GM21717 (cell line): ENCODE results near the gene FBXO5.

Source experiments
- ATAC-seq: cut with Tn5 transposase; IDR thresholded peaks from one replicate; pipeline ENCODE4 v1.9.1; 2021; ENCODE audit warnings: mild to moderate bottlenecking, moderate library complexity; ENCODE audit not compliant: unreplicated experiment

The FBXO5 gene

GRCh38 chr6:152952866-152953509 lies 29.9 kb downstream of the FBXO5 start:
- ATAC-seq = no peak

GRCh38 chr6:152952045-152952444 lies 30.8 kb downstream of the FBXO5 start:
- no peak for ATAC-seq

- no peak for ATAC-seq
Measured at GRCh38 chr6:152950240-152950639, 32.6 kb downstream of the FBXO5 start.

DNA sequence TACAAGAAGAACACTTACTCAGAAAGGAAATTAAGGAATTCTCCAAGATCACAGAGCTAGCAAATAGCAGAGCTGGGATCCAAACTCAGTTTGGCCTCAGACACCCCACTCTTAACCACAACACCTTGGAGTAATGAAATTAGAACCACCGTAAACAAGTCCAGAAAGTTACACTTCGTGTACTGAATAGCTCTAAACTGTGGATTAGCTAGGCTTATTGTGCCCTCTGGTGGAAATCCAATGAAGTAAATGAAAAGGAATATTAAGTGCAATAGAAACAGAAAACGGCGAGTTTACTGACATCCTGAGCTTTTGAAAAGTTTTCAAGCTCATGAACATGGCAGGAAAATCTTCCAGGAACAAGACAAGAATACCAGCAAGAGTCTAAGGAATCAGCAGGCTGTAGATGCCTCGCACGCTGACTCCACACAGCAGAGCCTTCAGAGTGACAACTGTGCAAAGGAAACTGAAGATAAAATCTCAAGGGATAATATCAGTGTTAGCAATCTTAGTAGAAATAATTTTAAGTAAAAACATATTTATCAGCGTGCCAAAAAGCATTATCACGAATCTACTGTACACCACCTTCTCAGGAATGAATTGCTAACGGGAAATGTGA lies 34.6 kb downstream of the FBXO5 start:
- ATAC-seq = peak; percentile 89

DNA sequence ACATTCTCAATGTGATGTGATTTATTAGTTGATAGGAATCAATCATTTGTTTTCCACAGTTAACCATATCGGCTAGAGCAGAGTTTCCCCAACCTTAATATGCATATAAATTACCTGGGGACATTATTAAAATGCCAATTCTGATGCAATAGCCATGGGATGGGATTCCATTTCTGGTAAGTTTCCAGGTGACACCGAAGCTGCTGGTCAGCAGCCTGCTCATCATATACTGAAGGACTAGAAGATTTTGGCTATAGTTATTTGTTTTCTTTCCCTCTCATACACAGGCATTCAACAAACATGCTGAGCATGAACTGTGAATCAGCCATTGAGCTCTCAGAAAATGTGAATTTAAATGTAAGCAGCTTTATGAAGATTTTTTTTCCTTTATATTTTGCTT lies 35.8 kb downstream of the FBXO5 start:
- no peak for ATAC-seq

GRCh38 chr6:152946484-152946883 lies 36.4 kb downstream of the FBXO5 start:
- no peak for ATAC-seq

DNA sequence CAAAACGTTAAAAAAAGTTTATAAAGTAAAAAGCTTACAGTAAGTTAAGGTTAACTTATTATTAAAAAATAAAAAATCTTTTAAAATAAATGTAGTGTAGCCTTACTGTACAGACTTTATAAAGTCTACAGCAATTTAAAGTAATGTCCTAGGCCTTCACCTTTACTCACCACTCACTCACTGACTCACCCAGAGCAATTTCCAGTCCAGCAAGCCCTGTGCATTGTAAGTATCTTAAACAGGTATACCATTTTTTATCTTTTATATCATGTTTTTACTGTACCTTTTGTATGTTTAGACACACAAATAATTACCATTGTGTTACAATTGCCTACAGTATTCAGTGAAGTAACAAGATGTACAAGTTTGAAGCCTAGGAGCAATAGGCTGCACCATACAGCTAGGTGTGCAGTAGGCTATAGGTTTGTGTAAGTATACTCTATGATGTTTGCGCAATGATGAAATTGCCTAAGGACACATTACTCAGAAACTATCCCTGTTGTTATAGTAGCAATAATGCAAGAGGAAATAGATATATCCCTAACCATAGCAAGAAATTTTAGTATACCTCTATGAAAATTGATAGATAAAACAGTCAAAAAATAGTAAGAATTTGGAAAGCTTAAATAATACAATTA lies 39.5 kb downstream of the FBXO5 start:
- no peak for ATAC-seq

DNA sequence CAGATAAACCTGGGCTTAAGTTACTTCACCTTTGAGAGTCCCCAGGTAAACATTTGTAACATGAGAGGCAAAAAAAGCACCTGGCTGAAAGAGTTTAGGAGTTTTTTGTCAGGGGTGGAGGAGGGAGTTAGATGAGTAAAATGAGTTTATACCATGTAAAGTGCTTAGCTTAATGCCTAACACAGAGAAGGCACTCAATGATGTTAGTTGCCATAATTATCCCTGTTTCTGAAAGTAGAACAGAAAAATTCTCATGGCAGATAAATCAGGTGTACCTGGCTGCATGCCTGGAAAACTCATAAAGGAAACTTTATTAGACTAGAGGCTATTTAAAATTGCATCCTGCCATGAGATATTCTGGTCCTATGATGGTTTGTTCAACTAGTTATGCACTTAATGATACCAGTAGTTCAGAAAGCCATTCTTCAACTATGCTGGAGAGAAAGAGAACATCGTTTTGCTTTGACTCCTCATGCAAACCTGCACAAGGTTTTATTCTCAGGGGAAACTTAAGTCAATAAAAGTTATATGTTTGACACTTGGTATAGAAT lies 40.4 kb downstream of the FBXO5 start:
- no peak for ATAC-seq

GRCh38 chr6:152941746-152942145 lies 41.1 kb downstream of the FBXO5 start:
- no peak for ATAC-seq

GRCh38 chr6:152932865-152933264 lies 50.0 kb downstream of the FBXO5 start:
- no peak for ATAC-seq

DNA sequence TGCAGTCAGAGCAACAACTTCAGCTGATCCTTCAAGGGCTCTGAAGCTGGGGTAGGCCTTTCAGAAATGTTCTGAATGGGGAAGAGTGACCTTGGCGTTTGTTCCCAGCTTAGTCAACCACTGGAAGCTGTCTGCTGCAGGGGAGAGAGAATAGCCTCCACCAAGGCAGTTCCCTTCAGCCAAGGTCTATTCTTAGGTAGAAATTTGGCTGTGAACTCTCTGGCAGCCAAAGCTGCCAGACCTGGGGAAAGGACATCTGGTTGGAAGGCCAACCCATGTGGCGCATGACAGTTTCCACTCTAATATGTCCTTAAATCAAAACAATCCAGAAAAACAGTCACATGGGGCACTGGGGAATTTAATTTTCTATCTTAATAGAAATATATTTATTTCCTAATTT lies 60.1 kb downstream of the FBXO5 start:
- no peak for ATAC-seq
